RWPE2 (cell line): ENCODE measurements around the gene NECTIN4.

Experiments used
- ATAC-seq: fragments of 200-7000 bp; cut with Tn5 transposase; 3 replicates; pipeline ENCODE4 v1.9.1; 2021; ENCODE audit warnings: low read depth
- DNase-seq: peaks from one replicate; pipeline ENCODE4 v3.0.0-alpha.2; 2020; ENCODE audit warnings: low spot score
- H3K27ac ChIP-seq: fragments of 450-650 bp; 2 replicates; pipeline ENCODE4 v1.5.1; 2017; ENCODE audit warnings: mild to moderate bottlenecking; ENCODE audit not compliant: poor library complexity, severe bottlenecking
- H3K27me3 ChIP-seq: fragments of 250-450 bp; sonication (Bioruptor Pico); 2 replicates; pipeline ENCODE4 v1.5.1; 2021; ENCODE audit warnings: mild to moderate bottlenecking, moderate library complexity; ENCODE audit not compliant: insufficient read depth, poor library complexity, severe bottlenecking
- H3K36me3 ChIP-seq: fragments of 250-450 bp; sonication (Bioruptor Pico); 2 replicates; pipeline ENCODE4 v1.5.1; 2020; ENCODE audit warnings: low read depth, mild to moderate bottlenecking, moderate library complexity
- H3K4me1 ChIP-seq: fragments of 250-450 bp; sonication (Bioruptor Pico); 2 replicates; pipeline ENCODE4 v1.5.1; 2021; ENCODE audit warnings: mild to moderate bottlenecking, moderate library complexity; ENCODE audit not compliant: insufficient read depth, poor library complexity, severe bottlenecking
- H3K4me3 ChIP-seq: fragments of 250-450 bp; sonication (Bioruptor Pico); 2 replicates; pipeline ENCODE4 v1.5.1; 2021; ENCODE audit warnings: mild to moderate bottlenecking, moderate library complexity; ENCODE audit not compliant: severe bottlenecking
- H3K9me3 ChIP-seq: fragments of 250-450 bp; sonication (Bioruptor Pico); 2 replicates; pipeline ENCODE4 v1.5.1; 2021; ENCODE audit warnings: mild to moderate bottlenecking, moderate library complexity; ENCODE audit not compliant: severe bottlenecking
- CTCF ChIP-seq: fragments of 450-650 bp; IDR thresholded peaks from one replicate; pipeline ENCODE4 v1.5.1; 2017; ENCODE audit warnings: mild to moderate bottlenecking, moderate library complexity; ENCODE audit not compliant: poor library complexity, severe bottlenecking

Gene NECTIN4

GRCh38 chr1:161089251-161089924 lies at the start of gene NECTIN4:
Gene NECTIN4 (minus strand): TSS chr1:161089558. CDS start chr1:161089296, 262 bp downstream.
- TF ChIP-seq CTCF = no peak
- Histone ChIP-seq H3K36me3 (no peaks in the 10 kb centered on the region), H3K27ac (no peak within 1 kb of the TSS), H3K27me3 (no peaks in the 10 kb centered on the region), H3K4me1 (peaks cover 35% of the 10 kb centered on the region), H3K9me3 (no peaks in the 10 kb centered on the region), H3K4me3 (no peak within 1 kb of the TSS)
- ATAC-seq = peak; percentile 30; the same call in 1 of the 3 replicates
- DNase-seq = no peak

- H3K36me3 ChIP-seq = no peaks in the 10 kb centered on the region
- H3K27me3 ChIP-seq = no peaks in the 10 kb centered on the region
- H3K27ac ChIP-seq = no peak overlapping the region
- H3K4me3 ChIP-seq = no peak overlapping the region
- TF ChIP-seq CTCF = no peak
- DNase-seq (no peak), ATAC-seq (no peak)
- peaks cover 4% of the 10 kb centered on the region for H3K4me1 ChIP-seq
- no peaks in the 10 kb centered on the region for H3K9me3 ChIP-seq
Observed at GRCh38 chr1:161138431-161138830, 49.1 kb upstream of the NECTIN4 start.

- TF ChIP-seq CTCF = no peak
- Histone ChIP-seq H3K36me3 (no peaks in the 10 kb centered on the region), H3K4me3 (no peak overlapping the region), H3K9me3 (no peaks in the 10 kb centered on the region), H3K27me3 (no peaks in the 10 kb centered on the region), H3K27ac (no peak overlapping the region), H3K4me1 (peaks cover 4% of the 10 kb centered on the region)
- no peak for ATAC-seq
- DNase-seq = no peak
Observed at GRCh38 chr1:161137881-161138280, 48.5 kb upstream of the NECTIN4 start.

- TF ChIP-seq CTCF = no peak
- peaks cover 26% of the 10 kb centered on the region for H3K36me3 ChIP-seq
- H3K4me1 ChIP-seq = peaks cover 7% of the 10 kb centered on the region
- no peak for ATAC-seq
- no peaks in the 10 kb centered on the region for H3K27me3 ChIP-seq
- H3K4me3 ChIP-seq = peak overlapping the region; percentile 56
- H3K27ac ChIP-seq = peak overlapping the region; percentile 88
- no peaks in the 10 kb centered on the region for H3K9me3 ChIP-seq
- DNase-seq = no peak
Observed at GRCh38 chr1:161133220-161133740, 43.9 kb upstream of the NECTIN4 start.
